RWPE2 (cell line): Measurements from ENCODE around the gene ZNF316.

Experiments
- ATAC-seq: fragments of 200-7000 bp; cut with Tn5 transposase; 3 replicates; pipeline ENCODE4 v1.9.1; 2021; ENCODE audit warnings: low read depth
- DNase-seq: peaks from one replicate; pipeline ENCODE4 v3.0.0-alpha.2; 2020; ENCODE audit warnings: low spot score
- H3K27ac ChIP-seq: fragments of 450-650 bp; 2 replicates; pipeline ENCODE4 v1.5.1; 2017; ENCODE audit warnings: mild to moderate bottlenecking; ENCODE audit not compliant: poor library complexity, severe bottlenecking
- H3K27me3 ChIP-seq: fragments of 250-450 bp; sonication (Bioruptor Pico); 2 replicates; pipeline ENCODE4 v1.5.1; 2021; ENCODE audit warnings: mild to moderate bottlenecking, moderate library complexity; ENCODE audit not compliant: insufficient read depth, poor library complexity, severe bottlenecking
- H3K36me3 ChIP-seq: fragments of 250-450 bp; sonication (Bioruptor Pico); 2 replicates; pipeline ENCODE4 v1.5.1; 2020; ENCODE audit warnings: low read depth, mild to moderate bottlenecking, moderate library complexity
- H3K4me1 ChIP-seq: fragments of 250-450 bp; sonication (Bioruptor Pico); 2 replicates; pipeline ENCODE4 v1.5.1; 2021; ENCODE audit warnings: mild to moderate bottlenecking, moderate library complexity; ENCODE audit not compliant: insufficient read depth, poor library complexity, severe bottlenecking
- H3K4me3 ChIP-seq: fragments of 250-450 bp; sonication (Bioruptor Pico); 2 replicates; pipeline ENCODE4 v1.5.1; 2021; ENCODE audit warnings: mild to moderate bottlenecking, moderate library complexity; ENCODE audit not compliant: severe bottlenecking
- H3K9me3 ChIP-seq: fragments of 250-450 bp; sonication (Bioruptor Pico); 2 replicates; pipeline ENCODE4 v1.5.1; 2021; ENCODE audit warnings: mild to moderate bottlenecking, moderate library complexity; ENCODE audit not compliant: severe bottlenecking
- TF ChIP-seq, protein P1 (sequence below): fragments of 450-650 bp; IDR thresholded peaks from one replicate; pipeline ENCODE4 v1.5.1; 2017; ENCODE audit warnings: mild to moderate bottlenecking, moderate library complexity; ENCODE audit not compliant: poor library complexity, severe bottlenecking

The ZNF316 gene

DNA sequence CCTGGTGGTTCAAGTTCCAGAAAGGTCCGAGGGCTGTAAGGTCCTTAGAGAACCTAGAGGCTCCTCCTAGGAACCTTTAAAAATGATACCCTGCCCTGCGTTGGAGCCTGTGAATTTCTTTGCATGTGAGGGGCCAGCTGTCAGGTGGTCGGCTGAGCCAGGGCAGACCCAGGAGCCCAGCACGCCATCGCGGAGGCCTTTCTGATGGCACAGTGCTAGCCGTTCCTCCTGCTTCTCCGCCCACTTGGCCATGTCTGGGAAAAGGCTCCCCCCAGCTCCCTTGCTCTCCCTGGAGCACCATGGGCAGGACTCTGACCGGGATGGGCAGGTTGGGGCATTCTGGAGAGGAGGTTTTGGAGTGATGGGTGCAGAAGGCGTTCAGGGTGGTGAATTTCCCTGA, 7.6 kb downstream of the ZNF316 start:
- Histone ChIP-seq H3K4me3 (no peak overlapping the region), H3K9me3 (no peaks in the 10 kb centered on the region), H3K27me3 (no peaks in the 10 kb centered on the region), H3K27ac (no peak overlapping the region), H3K4me1 (no peaks in the 10 kb centered on the region), H3K36me3 (peaks cover 38% of the 10 kb centered on the region)
- TF ChIP-seq, protein P1, sequence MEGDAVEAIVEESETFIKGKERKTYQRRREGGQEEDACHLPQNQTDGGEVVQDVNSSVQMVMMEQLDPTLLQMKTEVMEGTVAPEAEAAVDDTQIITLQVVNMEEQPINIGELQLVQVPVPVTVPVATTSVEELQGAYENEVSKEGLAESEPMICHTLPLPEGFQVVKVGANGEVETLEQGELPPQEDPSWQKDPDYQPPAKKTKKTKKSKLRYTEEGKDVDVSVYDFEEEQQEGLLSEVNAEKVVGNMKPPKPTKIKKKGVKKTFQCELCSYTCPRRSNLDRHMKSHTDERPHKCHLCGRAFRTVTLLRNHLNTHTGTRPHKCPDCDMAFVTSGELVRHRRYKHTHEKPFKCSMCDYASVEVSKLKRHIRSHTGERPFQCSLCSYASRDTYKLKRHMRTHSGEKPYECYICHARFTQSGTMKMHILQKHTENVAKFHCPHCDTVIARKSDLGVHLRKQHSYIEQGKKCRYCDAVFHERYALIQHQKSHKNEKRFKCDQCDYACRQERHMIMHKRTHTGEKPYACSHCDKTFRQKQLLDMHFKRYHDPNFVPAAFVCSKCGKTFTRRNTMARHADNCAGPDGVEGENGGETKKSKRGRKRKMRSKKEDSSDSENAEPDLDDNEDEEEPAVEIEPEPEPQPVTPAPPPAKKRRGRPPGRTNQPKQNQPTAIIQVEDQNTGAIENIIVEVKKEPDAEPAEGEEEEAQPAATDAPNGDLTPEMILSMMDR, result no peak
- ATAC-seq, result no peak
- no peak for DNase-seq

DNA sequence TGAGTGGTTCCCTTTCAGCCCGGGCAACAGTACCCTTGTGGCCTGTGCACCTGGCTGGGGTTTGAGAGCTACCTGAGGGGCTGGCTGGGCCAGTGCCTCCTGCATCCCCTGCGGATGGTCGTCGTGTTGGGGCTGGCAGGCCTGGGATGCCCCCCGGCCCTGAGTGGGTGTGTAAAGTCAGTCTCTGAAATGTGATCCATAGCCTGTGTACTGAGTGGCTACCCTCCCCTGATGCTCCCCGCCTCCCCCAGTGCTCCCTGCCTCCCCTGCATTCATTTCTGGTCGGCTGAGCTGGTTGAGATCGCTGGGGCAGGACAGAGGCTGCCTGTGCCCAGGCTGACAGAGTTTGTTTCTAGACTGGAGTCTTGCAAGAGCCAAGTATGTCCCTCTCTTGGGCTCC, 9.3 kb downstream of the ZNF316 start:
- DNase-seq (no peak), ATAC-seq (no peak)
- peaks cover 30% of the 10 kb centered on the region for H3K36me3 ChIP-seq
- no peak overlapping the region for H3K27ac ChIP-seq
- H3K9me3 ChIP-seq, result no peaks in the 10 kb centered on the region
- no peaks in the 10 kb centered on the region for H3K27me3 ChIP-seq
- no peak overlapping the region for H3K4me3 ChIP-seq
- H3K4me1 ChIP-seq, result no peaks in the 10 kb centered on the region
- TF ChIP-seq, protein P1, result no peak

DNA sequence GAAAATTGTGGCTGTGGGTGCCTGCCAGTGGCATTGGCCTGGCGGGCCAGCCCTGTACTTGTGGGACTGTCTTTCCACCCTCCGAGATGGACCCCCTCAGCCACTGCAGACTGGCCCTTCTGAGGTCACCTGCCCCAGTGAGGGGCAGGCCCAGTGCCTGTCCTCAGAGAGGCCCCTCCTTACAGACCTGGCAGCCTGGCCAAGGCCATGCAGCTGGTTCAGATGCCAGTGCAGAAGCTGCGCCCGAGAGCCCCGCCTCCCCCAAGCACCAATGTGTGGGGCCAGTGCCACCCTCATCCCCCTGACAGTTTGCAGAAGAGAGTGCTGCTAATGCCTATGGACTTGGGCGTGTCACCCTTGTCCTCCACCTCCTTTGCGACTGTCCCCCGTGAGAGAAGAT, 10.0 kb downstream of the ZNF316 start:
- no peak overlapping the region for H3K4me3 ChIP-seq
- H3K9me3 ChIP-seq, result no peaks in the 10 kb centered on the region
- DNase-seq, result no peak
- H3K27ac ChIP-seq, result no peak overlapping the region
- no peaks in the 10 kb centered on the region for H3K27me3 ChIP-seq
- peaks cover 28% of the 10 kb centered on the region for H3K36me3 ChIP-seq
- no peak for ATAC-seq
- TF ChIP-seq, protein P1, result no peak
- H3K4me1 ChIP-seq, result no peaks in the 10 kb centered on the region

DNA sequence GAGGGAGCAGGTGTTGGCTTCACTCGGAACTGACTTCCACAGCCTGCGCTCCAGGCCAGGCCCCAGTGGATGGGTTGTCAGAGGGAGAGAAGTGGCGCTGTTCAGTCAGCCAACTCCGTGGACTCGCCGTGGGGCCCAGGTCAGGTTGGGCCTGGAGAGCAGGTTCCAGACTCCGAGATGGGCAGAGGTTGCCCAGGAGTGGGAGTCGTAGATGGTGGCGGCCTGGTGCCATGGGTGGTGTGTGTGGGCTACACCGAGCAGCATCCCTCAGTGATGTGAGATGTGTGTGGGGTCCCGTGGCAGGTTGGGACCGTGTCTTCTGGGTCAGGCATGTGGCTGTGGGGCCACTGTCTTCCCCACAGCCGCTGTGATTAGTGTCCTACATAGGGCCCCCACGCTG, 10.4 kb downstream of the ZNF316 start:
- TF ChIP-seq, protein P1, result no peak
- H3K9me3 ChIP-seq, result no peaks in the 10 kb centered on the region
- peaks cover 24% of the 10 kb centered on the region for H3K36me3 ChIP-seq
- H3K4me3 ChIP-seq, result no peak overlapping the region
- ATAC-seq (no peak), DNase-seq (no peak)
- H3K4me1 ChIP-seq, result no peaks in the 10 kb centered on the region
- no peaks in the 10 kb centered on the region for H3K27me3 ChIP-seq
- H3K27ac ChIP-seq, result no peak overlapping the region

DNA sequence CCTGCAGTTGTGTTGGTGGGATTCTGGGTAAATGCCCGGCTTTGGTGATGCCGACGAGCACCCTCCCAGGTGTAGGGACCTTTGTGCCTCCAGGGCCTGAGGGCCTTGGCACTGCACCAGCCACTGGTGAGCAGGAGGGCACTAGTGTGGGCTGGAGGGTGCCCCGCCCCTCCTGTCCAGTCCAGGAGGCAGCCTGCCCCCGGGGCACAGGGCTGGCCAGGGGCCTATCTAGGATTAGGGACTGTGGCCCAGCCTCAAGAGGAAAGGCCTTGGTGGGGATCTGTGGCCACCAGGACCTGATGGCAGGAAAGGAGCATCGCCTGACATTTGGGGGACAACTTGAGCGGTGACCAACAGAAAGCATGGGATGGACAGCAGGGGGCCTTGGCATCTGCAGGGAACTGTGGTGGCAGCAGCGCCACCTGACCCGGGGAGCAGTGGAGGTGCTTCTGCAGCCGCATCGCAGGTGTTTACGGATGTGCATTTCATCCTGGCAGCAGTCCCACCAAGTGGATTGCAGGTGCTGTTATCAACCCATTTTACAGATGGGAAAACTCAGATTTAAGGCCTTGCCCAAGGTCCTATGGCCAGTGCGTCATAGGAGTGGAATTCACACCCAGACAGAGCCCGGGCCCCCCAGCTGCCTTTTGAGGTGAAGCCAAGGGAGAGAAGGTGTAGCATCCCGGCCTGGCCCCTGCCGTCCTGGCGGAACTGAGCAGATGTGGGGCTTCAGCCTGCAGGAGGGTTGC, 11.1 kb downstream of the ZNF316 start:
- TF ChIP-seq, protein P1, result no peak
- peaks cover 24% of the 10 kb centered on the region for H3K36me3 ChIP-seq
- peak; percentile 51 for DNase-seq
- no peak overlapping the region for H3K27ac ChIP-seq
- ATAC-seq, result no peak
- H3K4me3 ChIP-seq, result no peak overlapping the region
- no peaks in the 10 kb centered on the region for H3K27me3 ChIP-seq
- H3K4me1 ChIP-seq, result no peaks in the 10 kb centered on the region
- no peaks in the 10 kb centered on the region for H3K9me3 ChIP-seq
